MCF 10A (cell line): ENCODE results near the gene C2orf81. TPM values are rescaled to one million over a fixed set of nuclear protein-coding genes. Genes with fewer than 3 reads are reported as not detected.

Experiments
- BruUV-seq: library from RNA; stranded (reverse); fragments of 400-500 nt; replicated peaks from 2 replicates; lab custom pipeline; 2021; lab: Mats Ljungman, UMichigan
- CTCF ChIA-PET: fragments of 300-600 bp; sonication (Branson Sonifier 250); formaldehyde crosslinking; extraction: SDS; loops from one replicate; lab custom pipeline; 2021; ENCODE audit warnings: antibody characterized with exemption, inconsistent platforms; lab: Yijun Ruan, JAX
- POLR2A ChIA-PET: fragments of 300-600, 350-650 bp; sonication (Branson Sonifier 250); formaldehyde crosslinking; extraction: SDS; loops from one replicate; lab custom pipeline; 2020; ENCODE audit warnings: antibody characterized with exemption, inconsistent platforms; lab: Yijun Ruan, JAX
- DNase-seq: peaks from one replicate; pipeline ENCODE4 v3.0.0-alpha.2; 2018; ENCODE audit not compliant: unreplicated experiment
- H3K27ac Mint-ChIP-seq: one replicate; pipeline ENCODE4 v1.8.0; 2022; ENCODE audit warnings: mild to moderate bottlenecking, low read depth, mixed read lengths; ENCODE audit not compliant: unreplicated experiment
- H3K27me3 Mint-ChIP-seq: one replicate; pipeline ENCODE4 v1.8.0; 2022; ENCODE audit warnings: mixed read lengths; ENCODE audit not compliant: insufficient read depth, unreplicated experiment
- H3K36me3 Mint-ChIP-seq: one replicate; pipeline ENCODE4 v1.8.0; 2022; ENCODE audit warnings: mild to moderate bottlenecking, moderate library complexity, mixed read lengths; ENCODE audit not compliant: insufficient read depth, unreplicated experiment
- H3K4me1 Mint-ChIP-seq: one replicate; pipeline ENCODE4 v1.8.0; 2022; ENCODE audit warnings: mixed read lengths; ENCODE audit not compliant: insufficient read depth, unreplicated experiment
- H3K4me3 Mint-ChIP-seq: one replicate; pipeline ENCODE4 v1.8.0; 2022; ENCODE audit warnings: mild to moderate bottlenecking, moderate library complexity, mixed read lengths; ENCODE audit not compliant: unreplicated experiment
- H3K9me3 Mint-ChIP-seq: one replicate; pipeline ENCODE4 v1.8.0; 2022; ENCODE audit warnings: mixed read lengths; ENCODE audit not compliant: unreplicated experiment
- CTCF ChIP-seq: fragments of 200-600 bp; IDR thresholded peaks from one replicate; pipeline ENCODE4 v1.8.0; 2022; ENCODE audit warnings: antibody characterized with exemption, mild to moderate bottlenecking; ENCODE audit not compliant: unreplicated experiment
- intact Hi-C: fragments of 100-400 bp; cut with micrococcal nuclease; formaldehyde crosslinking; loops from 2 replicates; pipeline ENCODE4 v1.14.1; 2022
- total RNA-seq: library from RNA; stranded (reverse); gene quantifications from 2 replicates; pipeline ENCODE4 v1.2.3, GENCODE V29; 2022

C2orf81 gene
- total RNA-seq, 1 experiment from 2014 or later, result 5.6 TPM

GRCh38 chr2:74373221-74373676 lies 48.2 kb downstream of the C2orf81 start:
- BruUV-seq, result no TSS peak
- no peak for TF ChIP-seq CTCF
- POLR2A ChIA-PET, result no interaction called here
- CTCF ChIA-PET, result interaction anchor here (0.9 to 1.5 kb wide), 2 partner anchors 18 to 38 kb away, joined by 4 to 5 read pairs; no protein-coding TSS in a partner anchor
- peak; percentile 0 for DNase-seq
- H3K4me3 Mint-ChIP-seq, result no peak overlapping the region
- peaks cover 44% of the 10 kb centered on the region for H3K36me3 Mint-ChIP-seq
- intact Hi-C loops, result no loop called here
- H3K27ac Mint-ChIP-seq, result no peak overlapping the region
- no peaks in the 10 kb centered on the region for H3K4me1 Mint-ChIP-seq
- no peaks in the 10 kb centered on the region for H3K9me3 Mint-ChIP-seq
- H3K27me3 Mint-ChIP-seq, result no peaks in the 10 kb centered on the region

- no TSS peak for BruUV-seq
- intact Hi-C loops, result no loop called here
- no peak for TF ChIP-seq CTCF
- Mint-ChIP-seq H3K27me3 (no peaks in the 10 kb centered on the region), H3K4me3 (no peak overlapping the region), H3K27ac (no peak overlapping the region), H3K36me3 (peaks cover 48% of the 10 kb centered on the region), H3K9me3 (no peaks in the 10 kb centered on the region), H3K4me1 (no peaks in the 10 kb centered on the region)
- POLR2A ChIA-PET, result no interaction called here
- no peak for DNase-seq
- CTCF ChIA-PET, result interaction anchor here (0.9 to 1.5 kb wide), 2 partner anchors 19 to 38 kb away, joined by 4 to 5 read pairs; no protein-coding TSS in a partner anchor
Measured at GRCh38 chr2:74372674-74373073, 48.7 kb downstream of the C2orf81 start.

DNA sequence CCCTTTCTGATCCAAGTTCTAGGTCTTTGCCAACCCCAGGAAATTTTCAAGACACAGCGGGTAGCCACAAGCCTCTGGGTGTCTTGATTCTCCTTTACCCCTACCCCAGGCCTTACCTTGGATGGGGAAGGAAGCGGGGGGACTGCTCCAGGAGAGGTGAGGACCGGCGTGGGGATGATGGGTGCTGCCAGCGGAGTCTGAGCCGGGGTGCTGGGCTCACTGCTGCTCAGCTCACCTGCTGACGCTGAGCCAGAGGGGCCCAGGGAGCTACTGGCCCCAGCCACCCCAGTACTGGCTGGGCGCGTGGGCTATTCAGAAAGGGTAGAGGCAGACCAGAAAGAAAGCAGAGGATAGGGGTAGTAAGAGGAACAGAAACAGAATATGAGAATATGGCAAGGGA lies 50.0 kb downstream of the C2orf81 start:
- no peak overlapping the region for H3K27ac Mint-ChIP-seq
- H3K36me3 Mint-ChIP-seq, result peaks cover 44% of the 10 kb centered on the region
- no peaks in the 10 kb centered on the region for H3K4me1 Mint-ChIP-seq
- CTCF ChIA-PET, result no interaction called here
- H3K4me3 Mint-ChIP-seq, result no peak overlapping the region
- BruUV-seq, result no TSS peak
- no peaks in the 10 kb centered on the region for H3K9me3 Mint-ChIP-seq
- POLR2A ChIA-PET, result no interaction called here
- intact Hi-C loops, result no loop called here
- DNase-seq, result no peak
- no peaks in the 10 kb centered on the region for H3K27me3 Mint-ChIP-seq
- TF ChIP-seq CTCF, result no peak

GRCh38 chr2:74369976-74370375 lies 51.4 kb downstream of the C2orf81 start:
- Mint-ChIP-seq H3K4me1 (no peaks in the 10 kb centered on the region), H3K4me3 (no peak overlapping the region), H3K27me3 (no peaks in the 10 kb centered on the region), H3K36me3 (peaks cover 56% of the 10 kb centered on the region), H3K27ac (no peak overlapping the region), H3K9me3 (no peaks in the 10 kb centered on the region)
- no TSS peak for BruUV-seq
- CTCF ChIA-PET, result interaction anchor here (0.6 kb wide), 1 partner anchor 529 kb away, joined by 6 read pairs; no protein-coding TSS in a partner anchor
- DNase-seq, result no peak
- TF ChIP-seq CTCF, result no peak
- intact Hi-C loops, result no loop called here
- POLR2A ChIA-PET, result no interaction called here
